GM18508 (cell line): Measurements from ENCODE around the gene TRIM27.
"Not testable (repeated sequence)": the region's sequence is repeated elsewhere in the genome, so short reads cannot be mapped to it uniquely, and the experiment has no call there.

Experiments used
- ATAC-seq: cut with Tn5 transposase; IDR thresholded peaks from one replicate; pipeline ENCODE4 v1.9.1; 2021; ENCODE audit warnings: moderate number of reproducible peaks; ENCODE audit not compliant: insufficient read depth, unreplicated experiment

TRIM27 gene, protein sequence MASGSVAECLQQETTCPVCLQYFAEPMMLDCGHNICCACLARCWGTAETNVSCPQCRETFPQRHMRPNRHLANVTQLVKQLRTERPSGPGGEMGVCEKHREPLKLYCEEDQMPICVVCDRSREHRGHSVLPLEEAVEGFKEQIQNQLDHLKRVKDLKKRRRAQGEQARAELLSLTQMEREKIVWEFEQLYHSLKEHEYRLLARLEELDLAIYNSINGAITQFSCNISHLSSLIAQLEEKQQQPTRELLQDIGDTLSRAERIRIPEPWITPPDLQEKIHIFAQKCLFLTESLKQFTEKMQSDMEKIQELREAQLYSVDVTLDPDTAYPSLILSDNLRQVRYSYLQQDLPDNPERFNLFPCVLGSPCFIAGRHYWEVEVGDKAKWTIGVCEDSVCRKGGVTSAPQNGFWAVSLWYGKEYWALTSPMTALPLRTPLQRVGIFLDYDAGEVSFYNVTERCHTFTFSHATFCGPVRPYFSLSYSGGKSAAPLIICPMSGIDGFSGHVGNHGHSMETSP

DNA sequence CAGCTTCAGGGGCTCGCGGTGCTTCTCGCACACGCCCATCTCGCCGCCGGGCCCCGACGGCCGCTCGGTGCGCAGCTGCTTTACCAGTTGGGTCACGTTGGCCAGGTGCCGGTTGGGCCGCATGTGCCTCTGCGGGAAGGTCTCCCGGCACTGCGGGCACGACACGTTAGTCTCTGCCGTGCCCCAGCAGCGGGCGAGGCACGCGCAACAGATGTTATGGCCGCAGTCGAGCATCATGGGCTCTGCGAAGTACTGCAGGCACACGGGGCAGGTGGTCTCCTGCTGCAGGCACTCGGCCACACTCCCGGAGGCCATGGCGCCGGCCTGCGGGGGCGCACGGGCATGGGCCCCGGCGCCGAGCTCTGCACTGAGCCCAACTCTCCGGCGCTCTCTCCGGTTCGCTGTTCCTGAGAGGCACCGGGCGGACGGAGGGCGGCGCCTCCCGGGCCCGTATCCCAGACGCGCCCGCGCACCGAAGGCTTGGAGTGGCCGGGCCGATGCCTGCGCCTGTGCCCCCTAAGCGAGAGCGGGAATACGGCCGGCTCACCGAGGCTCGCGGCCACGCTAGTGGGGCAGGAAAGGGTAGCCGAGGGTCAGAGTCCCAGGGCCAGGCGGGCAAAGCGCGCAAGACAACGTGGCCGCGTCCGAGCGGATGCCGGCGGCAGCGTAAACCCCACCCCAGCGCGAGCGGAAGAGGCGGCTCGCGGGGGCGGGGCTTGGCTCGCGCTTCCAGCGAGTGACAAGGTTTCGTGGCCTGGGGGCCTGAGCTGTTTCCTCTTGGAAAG is at the start of gene TRIM27:
TRIM27 (minus strand) TSS at position 668 of the 785 bp plus-strand sequence; CDS start at position 315, 353 bp downstream.
- ATAC-seq, result peak; percentile 50

DNA sequence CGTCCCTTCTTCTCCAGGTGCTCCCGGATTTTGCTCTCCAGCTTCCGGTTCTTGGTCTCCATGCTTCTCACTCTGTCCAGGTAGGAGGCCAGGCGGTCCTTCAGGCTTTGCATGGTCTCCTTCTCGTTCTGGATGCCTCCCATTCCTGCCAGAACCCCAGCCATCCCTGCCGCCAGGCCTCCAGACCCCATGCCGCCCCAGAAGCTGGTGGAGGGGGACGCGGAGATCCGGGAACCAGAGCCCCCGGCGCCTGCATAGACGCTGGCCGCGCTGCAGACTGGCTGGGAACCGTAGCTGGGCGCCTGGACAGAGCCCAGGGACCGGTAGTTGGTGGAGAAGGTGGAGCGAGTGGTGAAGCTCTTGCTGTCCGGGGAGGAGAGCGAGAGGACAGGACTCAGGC is 46.3 kb upstream of the TRIM27 start:
- not testable (repeated sequence) for ATAC-seq

DNA sequence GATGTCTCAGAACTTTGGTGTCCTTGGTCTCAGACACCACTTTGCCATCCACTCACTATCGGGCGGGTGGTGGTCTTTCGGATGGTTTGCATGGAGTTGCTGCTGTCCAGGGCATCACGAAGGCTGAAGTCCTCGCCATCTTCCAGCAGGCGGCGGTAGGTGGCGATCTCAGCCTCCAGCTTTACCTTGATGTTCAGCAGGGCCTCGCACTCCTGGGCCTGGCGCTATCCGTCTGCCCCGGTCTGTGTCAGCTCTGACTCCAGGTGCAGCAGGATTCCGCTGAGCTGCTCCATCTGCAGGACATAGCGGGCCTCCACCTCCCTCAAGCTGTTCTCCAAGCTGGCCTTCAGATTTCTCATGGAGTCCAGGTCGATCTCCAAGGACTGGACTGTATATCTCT is 45.3 kb upstream of the TRIM27 start:
- ATAC-seq, result no peak

DNA sequence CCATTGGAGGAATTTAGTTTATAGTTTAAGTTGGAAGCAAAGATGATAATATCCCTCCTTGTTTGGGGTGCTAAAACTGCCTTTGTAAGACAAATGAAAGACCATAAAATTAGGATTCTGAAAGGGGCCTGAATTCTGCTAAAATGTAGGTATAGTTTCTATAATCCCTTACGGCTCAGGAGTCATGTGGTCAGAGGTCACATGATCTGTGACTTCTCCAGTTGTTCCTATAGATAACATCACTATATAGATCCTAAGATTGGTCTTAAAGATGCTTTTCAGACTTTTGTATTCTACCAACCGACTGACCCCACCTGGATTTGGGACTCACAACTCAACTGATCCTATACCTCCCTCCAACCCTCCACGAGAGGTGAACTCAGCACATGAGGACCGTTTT is 44.7 kb upstream of the TRIM27 start:
- ATAC-seq, result no peak

DNA sequence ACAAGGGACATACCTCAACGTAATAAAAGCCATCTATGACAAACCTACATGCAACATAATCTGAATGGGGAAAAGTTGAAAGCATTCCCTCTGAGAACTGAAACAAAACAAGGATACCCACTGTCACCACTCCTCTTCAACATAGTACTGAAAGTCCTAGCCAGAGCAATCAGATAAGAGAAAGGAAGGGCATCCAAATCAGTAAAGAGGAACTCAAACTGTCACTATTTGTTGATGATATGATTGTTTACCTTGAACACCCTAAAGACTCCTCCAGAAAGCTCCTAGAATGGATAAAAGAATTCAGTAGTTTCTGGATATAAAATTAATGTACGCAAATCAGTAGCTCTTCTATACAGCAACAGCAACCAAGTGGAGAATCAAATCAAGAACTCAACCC is 41.9 kb upstream of the TRIM27 start:
- no peak for ATAC-seq

DNA sequence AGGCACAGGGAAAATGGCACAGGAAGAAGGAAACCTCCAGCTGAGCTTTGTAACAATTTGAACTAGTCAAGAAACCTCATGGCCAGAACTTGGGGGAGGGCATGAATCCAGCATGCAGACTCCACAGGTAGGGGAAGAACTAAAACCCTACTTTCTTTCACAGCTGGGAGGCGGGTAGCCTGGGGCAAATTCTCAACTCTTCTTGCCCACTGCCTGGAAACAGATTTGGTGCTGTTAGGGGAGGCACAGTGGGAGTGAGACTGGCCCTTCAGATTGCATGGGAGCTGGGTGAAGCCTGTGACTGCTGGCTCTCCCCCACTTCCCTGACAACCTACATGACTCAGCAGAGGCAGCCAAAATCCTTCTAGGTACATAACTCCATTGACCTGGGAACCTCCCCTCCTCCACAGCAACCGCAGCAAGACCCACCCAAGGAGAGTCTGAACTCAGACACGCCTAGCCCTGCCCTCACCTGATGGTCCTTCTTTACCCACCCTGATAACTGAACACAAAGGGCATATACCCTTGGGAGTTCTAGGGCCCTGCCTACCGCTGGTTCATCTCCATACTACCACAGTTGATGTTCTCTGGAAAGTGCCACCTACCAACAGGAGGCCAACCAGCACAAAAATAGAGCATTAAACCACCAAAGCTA is 37.2 kb upstream of the TRIM27 start:
- ATAC-seq, result no peak

DNA sequence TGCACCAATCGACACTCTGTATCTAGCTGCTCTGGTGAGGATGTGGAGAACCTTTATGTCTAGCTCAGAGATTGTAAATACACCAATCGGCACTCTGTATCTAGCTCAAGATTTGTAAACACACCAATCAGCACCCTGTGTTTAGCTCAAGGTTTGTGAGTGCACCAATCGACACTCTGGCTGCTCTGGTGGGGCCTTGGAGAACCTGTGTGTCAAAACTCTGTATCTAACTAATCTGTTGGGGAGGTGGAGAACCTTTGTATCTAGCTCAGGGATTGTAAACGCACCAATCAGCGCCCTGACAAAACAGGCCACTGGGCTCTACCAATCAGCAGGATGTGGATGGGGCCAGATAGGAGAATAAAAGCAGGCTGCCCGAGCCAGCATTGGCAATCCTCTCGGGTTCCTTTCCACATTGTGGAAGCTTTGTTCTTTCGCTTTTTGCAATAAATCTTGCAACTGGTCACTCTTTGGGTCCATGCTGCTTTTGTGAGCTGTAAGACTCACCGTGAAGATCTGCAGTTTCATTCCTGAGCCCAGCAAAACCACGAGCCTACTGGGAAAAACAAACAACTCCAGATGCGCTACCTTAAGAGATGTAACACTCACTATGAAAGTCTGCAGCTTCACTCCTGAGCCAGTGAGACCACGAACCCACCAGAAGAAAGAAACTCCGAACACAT is 34.9 kb upstream of the TRIM27 start:
- not testable (repeated sequence) for ATAC-seq

DNA sequence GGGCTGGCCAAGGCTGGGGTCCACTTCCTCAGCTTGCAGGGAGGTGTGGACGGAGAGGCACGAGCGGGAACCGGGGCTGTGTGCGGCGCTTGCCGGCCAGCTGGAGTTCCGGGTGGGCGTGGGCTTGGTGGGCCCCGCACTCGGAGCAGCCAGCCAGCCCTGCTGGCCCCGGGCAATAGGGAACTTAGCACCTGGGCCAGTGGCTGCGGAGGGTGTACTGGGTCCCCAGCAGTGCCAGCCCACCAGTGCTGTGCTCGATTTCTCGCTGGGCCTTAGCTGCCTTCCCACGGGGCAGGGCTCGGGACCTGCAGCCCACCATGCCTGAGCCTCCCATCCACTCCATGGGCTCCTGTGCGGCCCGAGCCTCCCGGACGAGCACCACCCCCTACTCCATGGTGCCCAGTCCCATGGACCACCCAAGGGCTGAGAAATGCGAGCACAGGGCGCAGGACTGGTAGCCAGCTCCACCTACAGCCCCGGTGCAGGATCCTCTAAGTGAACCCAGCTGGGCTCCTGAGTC is 34.1 kb upstream of the TRIM27 start:
- not testable (repeated sequence) for ATAC-seq

DNA sequence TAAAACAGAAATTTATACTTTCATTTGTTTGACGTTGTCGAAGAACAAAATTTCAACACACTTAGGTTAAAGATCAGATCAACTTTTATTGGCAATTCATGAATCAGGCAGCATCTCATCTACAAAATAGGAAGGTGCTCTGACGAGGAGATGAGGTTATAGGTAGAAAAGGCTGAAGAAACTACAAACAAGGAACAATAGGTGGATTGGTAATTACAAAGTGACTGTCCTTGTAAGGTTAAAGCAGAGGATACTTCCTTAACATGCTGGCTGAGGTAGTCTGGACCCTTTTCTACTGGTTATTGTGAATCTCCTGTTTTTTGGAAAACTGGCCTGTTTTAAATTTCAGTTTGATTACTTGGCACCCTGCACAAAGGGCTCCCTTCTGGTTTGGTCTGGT is 32.5 kb upstream of the TRIM27 start:
- no peak for ATAC-seq

DNA sequence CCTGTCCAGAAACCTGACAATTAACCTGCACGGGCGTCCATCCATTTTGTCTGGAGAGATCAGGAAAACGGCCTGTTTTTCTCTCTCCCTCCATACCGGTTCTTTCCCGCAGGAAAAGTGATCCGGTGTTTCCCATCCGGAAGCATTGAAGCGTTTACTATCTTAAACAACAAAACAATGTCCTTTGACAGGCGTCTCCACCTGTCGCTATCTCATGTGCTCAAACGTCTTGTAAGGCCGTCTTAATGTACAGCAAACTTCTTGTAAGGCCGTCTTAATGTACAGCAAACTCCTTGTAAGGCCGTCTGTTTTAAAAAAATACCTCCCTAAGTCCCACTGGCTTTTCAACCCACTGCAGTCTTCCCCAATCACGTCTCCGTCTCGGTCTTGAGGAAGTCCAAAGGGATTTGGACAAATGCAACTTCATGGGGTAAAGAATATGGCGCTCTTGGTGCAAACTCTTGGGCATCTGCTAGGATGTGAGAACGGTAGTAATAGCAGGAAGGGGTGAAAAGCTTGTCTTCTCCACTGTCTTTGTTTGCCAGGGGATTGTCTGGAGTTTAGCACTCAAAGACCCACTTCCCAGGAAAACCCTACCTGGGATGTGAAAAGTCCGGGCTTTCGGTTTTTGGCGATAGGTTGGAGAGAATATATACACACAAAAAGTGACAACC is 29.9 kb upstream of the TRIM27 start:
- ATAC-seq, result no peak

DNA sequence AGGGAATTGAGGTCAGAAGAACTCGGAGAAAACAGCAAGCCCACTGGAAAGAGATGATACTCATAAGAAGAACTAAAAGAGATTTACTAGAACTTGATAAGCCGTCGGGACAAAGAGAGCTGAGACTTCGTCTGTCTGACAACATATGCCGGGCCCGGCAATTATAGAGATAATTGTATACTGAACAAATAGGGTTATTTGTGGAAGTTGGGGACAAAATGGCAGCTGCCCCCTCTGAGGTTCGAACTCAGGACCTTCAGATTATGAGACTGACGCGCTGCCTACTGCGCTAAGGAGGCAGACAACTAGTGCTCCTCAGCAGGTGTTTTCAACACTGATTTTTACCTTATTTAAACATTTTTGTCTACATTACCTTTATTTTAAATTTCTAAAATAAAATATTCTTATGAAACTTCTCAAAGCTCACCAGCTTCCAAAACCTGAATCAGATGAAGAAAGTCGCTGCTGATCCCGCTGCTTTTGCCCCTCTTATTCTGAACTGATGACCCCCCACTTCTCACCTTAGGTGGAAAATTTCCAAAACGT is 29.3 kb upstream of the TRIM27 start:
- no peak for ATAC-seq

DNA sequence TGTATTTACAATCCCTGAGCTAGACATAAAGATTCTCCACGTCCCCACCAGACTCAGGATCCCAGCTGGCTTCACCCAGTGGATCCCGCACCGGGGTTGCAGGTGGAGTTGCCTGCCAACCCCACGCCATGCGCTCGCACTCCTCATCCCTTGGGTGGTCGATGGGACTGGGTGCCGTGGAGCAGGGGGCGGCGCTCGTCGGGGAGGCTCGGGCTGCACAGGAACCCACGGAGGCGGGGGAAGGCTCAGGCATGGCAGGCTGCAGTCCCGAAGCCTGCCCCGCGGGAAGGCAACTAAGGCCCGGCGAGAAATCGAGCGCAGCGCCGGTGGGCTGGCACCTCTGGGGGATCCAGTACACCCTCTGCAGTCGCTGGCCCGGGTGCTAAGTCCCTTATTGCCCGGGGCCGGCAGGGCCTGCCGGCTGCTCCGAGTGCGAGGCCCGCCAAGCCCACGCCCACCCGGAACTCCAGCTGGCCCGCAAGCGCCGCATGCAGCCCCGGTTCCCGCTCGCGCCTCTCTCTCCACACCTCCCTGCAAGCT is 25.9 kb upstream of the TRIM27 start:
- ATAC-seq, result not testable (repeated sequence)

DNA sequence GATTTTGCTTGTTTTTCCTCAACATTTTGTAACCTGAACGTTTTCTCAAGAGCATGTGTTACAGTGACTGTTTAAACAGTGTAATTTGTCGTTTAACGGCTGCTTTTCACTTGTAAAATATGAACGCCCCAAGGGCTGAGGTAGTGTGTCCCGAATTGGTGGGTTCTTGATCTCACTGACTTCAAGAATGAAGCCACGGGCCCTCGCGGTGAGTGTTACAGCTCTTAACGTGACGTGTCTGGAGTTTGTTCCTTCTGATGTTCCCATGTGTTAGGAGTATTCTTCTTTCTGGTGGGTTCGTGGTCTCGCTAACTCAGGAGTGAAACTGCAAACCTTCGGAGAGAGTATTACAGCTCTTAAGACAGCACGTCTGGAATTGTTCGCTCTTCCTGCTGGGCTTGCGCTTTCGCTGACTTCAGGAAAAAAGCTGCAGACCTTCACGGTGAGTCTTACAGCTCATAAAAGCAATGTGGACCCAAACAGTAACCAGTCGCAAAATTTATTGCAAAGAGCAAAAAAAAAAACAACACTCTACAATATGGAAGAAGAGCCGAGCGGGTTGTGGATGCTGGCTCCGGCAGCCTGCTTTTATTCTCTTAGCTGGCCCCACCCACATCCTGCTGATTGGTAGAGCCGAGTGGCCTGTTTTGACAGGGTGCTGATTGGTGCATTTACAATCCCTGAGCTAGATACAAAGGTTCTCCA is 25.1 kb upstream of the TRIM27 start:
- ATAC-seq, result no peak

DNA sequence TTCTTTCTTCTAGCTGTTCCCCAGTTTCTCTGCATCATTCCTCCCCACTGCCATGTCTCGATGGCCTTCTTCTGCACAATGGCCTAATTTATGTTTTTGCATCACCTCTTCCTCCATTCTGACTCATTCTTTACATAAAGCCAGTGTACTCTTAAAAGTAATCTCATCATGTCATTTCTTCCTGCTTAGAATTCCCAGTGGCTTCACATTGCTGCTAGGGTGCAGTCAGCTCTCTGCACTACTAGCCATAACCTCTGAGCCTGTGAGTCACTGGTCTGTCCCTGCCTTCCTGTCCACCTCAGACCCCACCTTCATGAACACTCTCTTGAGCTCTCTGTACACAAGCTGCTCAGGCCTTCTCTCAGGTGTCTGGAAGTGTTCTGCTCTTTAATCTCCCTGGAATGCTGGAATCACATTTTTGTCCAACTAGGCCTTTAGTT is 24.1 kb upstream of the TRIM27 start:
- no peak for ATAC-seq

DNA sequence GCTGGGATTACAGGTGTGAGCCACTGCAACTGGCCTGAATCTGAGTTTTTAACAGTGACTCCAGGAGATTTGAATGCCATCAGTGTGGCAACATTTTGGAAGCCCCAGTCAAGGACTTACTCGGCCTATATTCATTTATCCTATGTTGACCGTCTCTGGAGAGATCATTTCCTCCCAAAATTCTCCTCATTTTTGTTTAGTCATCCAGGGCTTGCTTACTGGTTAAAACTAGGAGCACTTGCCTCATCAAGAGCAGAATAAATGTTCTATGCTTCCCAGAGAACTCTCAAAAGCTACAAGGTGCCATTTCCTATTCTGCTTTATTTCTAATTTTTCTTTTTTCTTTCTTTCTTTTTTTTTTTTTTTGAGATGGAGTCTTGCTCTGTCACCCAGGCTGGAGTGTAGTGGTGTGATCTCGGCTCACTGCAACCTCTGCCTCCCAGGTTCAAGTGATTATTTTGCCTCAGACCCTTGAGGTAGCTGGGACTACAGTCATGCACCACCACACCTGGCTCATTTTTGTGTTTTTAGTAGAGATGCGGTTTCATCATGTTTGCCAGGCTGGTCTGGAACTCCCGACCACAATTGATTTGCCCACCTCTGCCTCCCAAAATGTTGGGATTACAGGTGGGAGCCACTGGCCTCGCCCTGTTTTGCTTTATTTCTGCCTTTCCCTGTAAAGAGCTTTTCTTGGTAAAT is 23.4 kb upstream of the TRIM27 start:
- no peak for ATAC-seq

DNA sequence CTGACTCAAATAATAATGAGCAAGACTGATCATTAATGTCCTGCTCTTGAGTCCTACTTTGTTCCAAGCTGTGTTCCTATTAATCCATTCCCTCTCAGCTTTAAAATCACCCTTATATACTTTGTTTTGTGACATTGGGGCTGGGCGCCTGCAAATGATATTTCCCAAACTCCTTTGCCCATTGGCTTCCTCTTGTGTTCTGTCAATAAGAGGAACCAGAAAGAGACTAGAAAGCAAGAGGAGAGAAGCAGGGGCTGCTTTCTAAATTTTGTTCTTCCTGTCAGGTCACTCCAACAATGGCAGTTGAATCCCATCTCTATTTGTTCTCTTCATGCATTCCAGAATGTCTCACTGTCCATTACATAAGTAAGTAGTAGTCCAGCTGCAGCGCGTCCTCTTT is 21.6 kb upstream of the TRIM27 start:
- ATAC-seq, result no peak

DNA sequence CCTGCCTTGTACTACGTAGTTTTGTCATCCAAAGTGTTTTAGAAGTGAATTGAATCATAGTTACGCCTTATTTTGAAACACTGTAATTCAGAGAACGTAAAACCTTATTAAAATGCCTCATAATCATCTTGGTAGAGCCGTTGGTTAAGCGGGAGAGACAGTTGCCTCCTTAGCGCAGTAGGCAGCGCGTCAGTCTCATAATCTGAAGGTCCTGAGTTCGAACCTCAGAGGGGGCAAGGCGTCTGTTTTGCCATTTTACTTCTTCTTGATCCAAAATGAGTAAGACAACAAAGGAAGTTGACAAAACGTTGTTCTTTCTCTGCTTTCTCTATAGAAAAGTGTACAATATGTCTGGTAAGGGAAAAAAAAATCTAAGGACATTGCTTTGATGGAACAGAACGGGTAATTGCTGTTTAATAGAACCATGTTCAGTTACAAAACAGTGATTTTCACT is 20.7 kb upstream of the TRIM27 start:
- no peak for ATAC-seq
